ENCODE data around the gene DAGLA. TPM values are rescaled to one million over a fixed set of nuclear protein-coding genes. Genes with fewer than 3 reads are reported as not detected.

The DAGLA gene
- total RNA-seq, 1 donor from 2014 or later, result 4.6 TPM

GRCh38 chr11:61739966-61740365 lies 59.8 kb downstream of the DAGLA start:
- no peak for DNase-seq (ENCODE audit: low read depth)

DNA sequence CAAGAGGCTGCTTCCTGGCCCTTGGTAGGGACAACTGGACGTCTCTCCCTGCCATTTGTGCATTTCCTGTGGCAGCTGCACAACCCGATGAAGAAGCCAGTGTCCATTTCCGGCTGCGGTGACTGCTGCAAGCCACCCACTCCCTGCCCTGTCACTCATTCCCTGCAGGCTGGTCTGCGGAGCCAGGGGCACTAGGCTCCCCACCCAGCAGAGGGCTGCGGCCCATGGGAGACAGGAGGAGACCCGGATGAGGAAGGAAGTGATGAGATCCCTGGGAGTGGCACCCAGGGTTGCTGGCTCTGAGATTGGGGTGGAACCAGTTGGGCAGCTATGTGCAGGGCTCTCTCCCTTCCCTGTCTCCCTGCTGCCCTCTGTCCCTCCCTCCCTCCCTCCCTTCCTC lies 62.2 kb downstream of the DAGLA start:
- Histone ChIP-seq H3K36me3 (ENCODE audit: control insufficient read depth, insufficient read depth, low read length) (no peaks in the 10 kb centered on the region), H3K27me3 (ENCODE audit: control insufficient read depth, insufficient read depth, low read length) (no peaks in the 10 kb centered on the region), H3K4me3 (ENCODE audit: low read depth, low read length) (no peak overlapping the region)
- TF ChIP-seq, protein P1, sequence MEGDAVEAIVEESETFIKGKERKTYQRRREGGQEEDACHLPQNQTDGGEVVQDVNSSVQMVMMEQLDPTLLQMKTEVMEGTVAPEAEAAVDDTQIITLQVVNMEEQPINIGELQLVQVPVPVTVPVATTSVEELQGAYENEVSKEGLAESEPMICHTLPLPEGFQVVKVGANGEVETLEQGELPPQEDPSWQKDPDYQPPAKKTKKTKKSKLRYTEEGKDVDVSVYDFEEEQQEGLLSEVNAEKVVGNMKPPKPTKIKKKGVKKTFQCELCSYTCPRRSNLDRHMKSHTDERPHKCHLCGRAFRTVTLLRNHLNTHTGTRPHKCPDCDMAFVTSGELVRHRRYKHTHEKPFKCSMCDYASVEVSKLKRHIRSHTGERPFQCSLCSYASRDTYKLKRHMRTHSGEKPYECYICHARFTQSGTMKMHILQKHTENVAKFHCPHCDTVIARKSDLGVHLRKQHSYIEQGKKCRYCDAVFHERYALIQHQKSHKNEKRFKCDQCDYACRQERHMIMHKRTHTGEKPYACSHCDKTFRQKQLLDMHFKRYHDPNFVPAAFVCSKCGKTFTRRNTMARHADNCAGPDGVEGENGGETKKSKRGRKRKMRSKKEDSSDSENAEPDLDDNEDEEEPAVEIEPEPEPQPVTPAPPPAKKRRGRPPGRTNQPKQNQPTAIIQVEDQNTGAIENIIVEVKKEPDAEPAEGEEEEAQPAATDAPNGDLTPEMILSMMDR (IDR thresholded peaks at IDR 0.05; ENCODE audit: insufficient read depth, low read length, poor library complexity, severe bottlenecking), result no peak
- no peak for DNase-seq (ENCODE audit: low read depth)

More at GRCh38 chr11:61739966-61740365, 59.8 kb downstream of the DAGLA start:
- no peaks in the 10 kb centered on the region for H3K27me3 ChIP-seq (ENCODE audit: control insufficient read depth, insufficient read depth, low read length)
- no peak overlapping the region for H3K4me3 ChIP-seq (ENCODE audit: low read depth, low read length)
- TF ChIP-seq, protein P1 (IDR thresholded peaks at IDR 0.05; ENCODE audit: insufficient read depth, low read length, poor library complexity, severe bottlenecking), result no peak
- no peaks in the 10 kb centered on the region for H3K36me3 ChIP-seq (ENCODE audit: control insufficient read depth, insufficient read depth, low read length)

GRCh38 chr11:61743486-61744095 lies 63.4 kb downstream of the DAGLA start:
- DNase-seq (ENCODE audit: low read depth), result no peak
- Histone ChIP-seq H3K4me3 (ENCODE audit: low read depth, low read length) (no peak overlapping the region), H3K27me3 (ENCODE audit: control insufficient read depth, insufficient read depth, low read length) (no peaks in the 10 kb centered on the region), H3K36me3 (ENCODE audit: control insufficient read depth, insufficient read depth, low read length) (no peaks in the 10 kb centered on the region)
- TF ChIP-seq, protein P1 (IDR thresholded peaks at IDR 0.05; ENCODE audit: insufficient read depth, low read length, poor library complexity, severe bottlenecking), result no peak

DNA sequence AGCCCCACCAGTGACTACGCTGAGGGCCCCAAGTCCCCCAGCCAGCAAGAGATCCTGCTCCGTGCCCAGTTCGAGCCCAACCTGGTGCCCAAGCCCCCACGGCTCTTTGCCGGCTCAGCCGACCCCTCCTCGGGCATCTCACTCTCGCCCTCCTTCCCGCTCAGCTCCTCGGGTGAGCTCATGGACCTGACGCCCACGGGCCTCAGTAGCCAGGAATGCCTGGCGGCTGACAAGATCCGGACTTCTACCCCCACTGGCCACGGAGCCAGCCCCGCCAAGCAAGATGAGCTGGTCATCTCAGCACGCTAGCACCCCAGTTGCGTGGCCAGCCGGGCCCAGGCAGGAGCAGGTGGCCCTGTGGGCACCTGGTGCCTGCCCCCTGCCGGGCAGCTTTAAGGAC lies 64.0 kb downstream of the DAGLA start:
- Histone ChIP-seq H3K36me3 (ENCODE audit: control insufficient read depth, insufficient read depth, low read length) (no peaks in the 10 kb centered on the region), H3K4me3 (ENCODE audit: low read depth, low read length) (no peak overlapping the region), H3K27me3 (ENCODE audit: control insufficient read depth, insufficient read depth, low read length) (no peaks in the 10 kb centered on the region)
- TF ChIP-seq, protein P1 (IDR thresholded peaks at IDR 0.05; ENCODE audit: insufficient read depth, low read length, poor library complexity, severe bottlenecking), result no peak
- DNase-seq (ENCODE audit: low read depth), result no peak

DNA sequence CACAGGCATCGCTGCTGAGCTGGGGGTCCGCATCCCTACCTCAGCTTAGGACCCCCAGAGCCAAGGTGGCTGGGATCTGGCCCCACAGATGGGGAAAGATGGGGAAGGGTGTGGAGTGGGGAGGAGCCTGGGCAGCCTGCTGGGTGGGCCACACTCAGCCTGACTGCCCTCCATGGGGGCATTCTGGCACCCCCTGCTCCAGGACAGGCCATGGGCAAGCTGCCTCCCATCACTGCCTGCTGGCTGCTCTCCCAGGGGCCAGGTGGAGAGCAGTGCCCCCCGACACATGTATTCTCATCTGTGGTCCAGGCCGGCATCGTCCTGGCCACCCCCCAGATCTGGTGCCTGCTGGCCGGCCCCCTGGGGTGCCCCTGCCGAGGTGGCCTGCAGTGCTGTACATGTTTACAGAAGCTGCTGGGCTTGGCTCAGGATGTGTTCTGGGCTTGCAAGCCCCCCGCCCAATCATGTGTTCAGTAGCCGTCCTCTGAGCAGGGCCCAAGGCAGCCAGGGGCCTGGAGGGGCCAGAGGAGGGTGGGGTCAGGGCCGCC lies 64.5 kb downstream of the DAGLA start:
- Histone ChIP-seq H3K27me3 (ENCODE audit: control insufficient read depth, insufficient read depth, low read length) (no peaks in the 10 kb centered on the region), H3K36me3 (ENCODE audit: control insufficient read depth, insufficient read depth, low read length) (no peaks in the 10 kb centered on the region), H3K4me3 (ENCODE audit: low read depth, low read length) (no peak overlapping the region)
- TF ChIP-seq, protein P1 (IDR thresholded peaks at IDR 0.05; ENCODE audit: insufficient read depth, low read length, poor library complexity, severe bottlenecking), result no peak
- DNase-seq (ENCODE audit: low read depth), result no peak

Data from kidney epithelial cell (primary cell).